ENCODE results near the gene KCNF1. TPM values are rescaled to one million over a fixed set of nuclear protein-coding genes. Genes with fewer than 3 reads are reported as not detected.
A peak's percentile ranks its signal among the peaks of the same experiment; 100 is the strongest.

The KCNF1 gene
- total and polyA plus RNA-seq, 10 of the 15 experiments (the other 5 are each of a cell fraction or from before 2014, with no cell fraction given): not detected

- ChIA-PET RAD21 (ENCODE audit: unreplicated experiment) (interaction anchor here (0.7 to 2.8 kb wide), 14 partner anchors 10 to 112 kb away, joined by 3 to 14 read pairs (median 4); no protein-coding TSS in a partner anchor), SMC1A (ENCODE audit: uncharacterized antibody, unreplicated experiment) (interaction anchor here (0.7 to 2.8 kb wide), 13 partner anchors 8 to 76 kb away, joined by 3 to 25 read pairs (median 4); no protein-coding TSS in a partner anchor), CTCF (interaction anchor here (0.6 to 3.4 kb wide), 18 partner anchors 9 to 421 kb away, joined by 3 to 87 read pairs (median 5); no protein-coding TSS in a partner anchor), POLR2A (no interaction called here)
- in situ Hi-C loops (cut with MboI) (no loop called here), intact Hi-C loops (cut with micrococcal nuclease; ENCODE audit: unreplicated experiment) (loop anchor here (1.0 kb wide), 1 partner anchor 65 kb away; no protein-coding TSS in a partner anchor)
- H3K4me3 ChIP-seq: no peak overlapping the region
- no peaks in the 10 kb centered on the region for H3K79me2 ChIP-seq (ENCODE audit: control insufficient read depth, insufficient read depth, low read length)
- FAIRE-seq (peak; percentile 84), ATAC-seq (peak; percentile 83), DNase-seq (ENCODE audit: low read depth, low spot score) (no peak)
- no TSS peak for BruUV-seq (replicated peaks)
- no peaks in the 10 kb centered on the region for H3K36me3 ChIP-seq (ENCODE audit: control insufficient read depth in 2 of 2, insufficient read depth in 2 of 2, low read length in 1 of 2)
- H2AFZ ChIP-seq (ENCODE audit: control insufficient read depth, low read depth, low read length): no peak overlapping the region
- H3K4me1 ChIP-seq (ENCODE audit: control insufficient read depth, insufficient read depth, low read length): no peaks in the 10 kb centered on the region
- H3K9me3 ChIP-seq (replicated peaks; ENCODE audit: control insufficient read depth, insufficient read depth, low read length): no peaks in the 10 kb centered on the region; the same call in 2 of the 3 replicates
- TF ChIP-seq SMC3 (IDR thresholded peaks at IDR 0.05; ENCODE audit: borderline replicate concordance, low read length): peak; percentile 80
- TF ChIP-seq CTCF (IDR thresholded peaks at IDR 0.05 in 2 of 3, conservative IDR thresholded peaks at IDR 0.05 in 1 of 3; ENCODE audit: control insufficient read depth in 2 of 3, extremely low read depth in 1 of 3, insufficient read depth in 1 of 3, low read depth in 3 of 3, low read length in 3 of 3): peak; percentile 39 to 49 (median 40); a peak in 5 of 6 replicates
- TF ChIP-seq FOS (IDR thresholded peaks at IDR 0.05; ENCODE audit: borderline replicate concordance, extremely low read depth, insufficient read length): no peak
- peak; percentile 45 for TF ChIP-seq RAD21 (IDR thresholded peaks at IDR 0.05; ENCODE audit: insufficient read depth, low read depth, low read length)
- TF ChIP-seq NFIC (IDR thresholded peaks at IDR 0.05; ENCODE audit: low read depth, low read length): no peak
- 0 out of 2 replicates have a peak, but pooled peaks have one; percentile 22 for TF ChIP-seq ATF7 (IDR thresholded peaks at IDR 0.05; ENCODE audit: low read depth)
- TF ChIP-seq CEBPZ (IDR thresholded peaks at IDR 0.05; ENCODE audit: low read depth, low read length): no peak
- no peak for TF ChIP-seq EP300 (IDR thresholded peaks at IDR 0.05; ENCODE audit: borderline replicate concordance in 1 of 2, control insufficient read depth in 1 of 2, low read depth in 2 of 2, low read length in 2 of 2)
- TF ChIP-seq ZNF622 (IDR thresholded peaks at IDR 0.05): no peak
- TF ChIP-seq YY1 (IDR thresholded peaks at IDR 0.05; ENCODE audit: low read depth, low read length): 0 out of 2 replicates have a peak, but pooled peaks have one; percentile 37
- peak; percentile 58 for TF ChIP-seq PAX5 (IDR thresholded peaks at IDR 0.05; ENCODE audit: borderline replicate concordance, low read depth, low read length)
- no peak for TF ChIP-seq PBX3 (IDR thresholded peaks at IDR 0.05; ENCODE audit: insufficient replicate concordance, low read depth, low read length)
- TF ChIP-seq MTA2 (IDR thresholded peaks at IDR 0.05; ENCODE audit: low read depth): no peak
- no peaks in the 10 kb centered on the region for H4K20me1 ChIP-seq (ENCODE audit: control insufficient read depth, insufficient read depth)
- H3K9ac ChIP-seq (ENCODE audit: control insufficient read depth, insufficient read depth, low read length): no peak overlapping the region
- H3K27ac ChIP-seq (ENCODE audit: control insufficient read depth, insufficient read depth): no peak overlapping the region
- peaks cover 0 to 3% of the 10 kb centered on the region in 2 experiments; a peak in 1 of 4 replicates for H3K27me3 ChIP-seq (replicated peaks in 1 of 2; ENCODE audit: control insufficient read depth in 2 of 2, insufficient read depth in 2 of 2, low read length in 1 of 2)
- WGBS (ENCODE audit: insufficient coverage, insufficient replicate concordance, low lambda C conversion rate, missing lambda C conversion rate): 40% methylated on average over 10 of the region's 10 CpGs
- no peak overlapping the region for H3K4me2 ChIP-seq (ENCODE audit: control insufficient read depth, insufficient read depth)
Measured at GRCh38 chr2:10900216-10901109, 11.3 kb upstream of the KCNF1 start.
